Kidney tubule cell (primary cell): ENCODE measurements around the gene ATOX1.
"Not testable (repeated sequence)": the region's sequence is repeated elsewhere in the genome, so short reads cannot be mapped to it uniquely, and the experiment has no call there.

Experiments
- DNase-seq: peaks from one replicate; pipeline ENCODE4 v3.0.0-alpha.2; 2018; ENCODE audit warnings: low spot score

ATOX1 gene

DNA sequence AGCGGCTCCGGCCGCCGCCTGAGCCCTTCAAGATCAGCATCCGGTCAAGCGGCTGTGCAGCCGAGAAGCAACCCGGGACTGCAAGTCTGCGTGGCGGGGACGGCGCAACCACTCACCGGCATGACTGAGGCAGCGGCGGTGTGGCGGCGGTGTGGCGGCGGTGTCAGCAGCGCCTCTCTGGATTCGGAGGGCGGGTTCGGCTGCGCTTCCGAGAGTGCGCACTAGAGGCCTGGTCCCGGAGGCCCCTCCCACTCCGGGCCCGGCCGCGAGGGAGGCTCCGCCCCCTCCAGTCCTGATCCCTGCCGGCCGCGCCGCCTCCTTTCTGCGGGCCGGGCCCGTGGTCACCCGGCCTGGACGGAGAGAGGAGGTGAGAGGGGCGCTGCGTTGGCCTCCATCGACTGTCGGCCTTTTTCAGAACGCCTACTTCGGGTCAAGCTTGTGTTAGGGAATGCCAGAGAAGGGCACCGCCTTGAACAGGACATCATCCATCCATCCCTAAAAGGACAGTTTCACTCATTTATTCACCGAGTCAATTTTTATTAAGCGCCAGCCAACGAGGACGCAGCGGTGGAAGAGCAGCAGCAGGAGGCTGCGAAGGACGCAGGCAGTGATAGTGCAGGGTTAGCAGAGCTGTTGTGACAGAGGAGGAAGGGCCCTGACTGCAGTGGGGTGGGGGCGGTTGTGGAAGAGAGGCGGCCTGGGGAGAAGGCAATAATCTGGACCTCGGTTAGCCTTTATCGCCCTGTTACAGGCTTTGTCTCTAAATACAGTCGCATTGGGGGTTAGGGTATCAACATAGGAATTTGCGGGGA is at the start of gene ATOX1:
Gene ATOX1, minus strand, starts transcription at position 202 of the 812 bp plus-strand sequence. Its CDS starts 80 bp downstream, at position 122.
- DNase-seq = peak; percentile 92

GRCh38 chr5:151805414-151806223 is 47.2 kb upstream of the ATOX1 start:
- DNase-seq = no peak

DNA sequence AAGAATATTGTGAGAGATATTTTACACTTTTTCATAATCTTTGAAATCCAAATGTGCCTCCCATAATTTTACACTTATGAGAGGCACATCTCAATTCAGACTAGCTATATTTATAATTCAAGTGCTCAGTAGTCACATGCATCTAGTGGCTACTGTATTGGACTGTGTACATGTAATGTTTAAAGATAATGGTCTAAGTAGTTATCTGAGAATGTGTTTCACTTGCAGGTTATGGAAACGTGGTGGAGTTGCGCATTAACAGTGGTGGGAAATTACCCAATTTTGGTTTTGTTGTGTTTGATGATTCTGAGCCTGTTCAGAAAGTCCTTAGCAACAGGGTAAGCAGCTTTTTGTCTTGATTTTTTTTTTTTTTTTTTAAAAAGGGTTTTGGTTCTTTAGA is 42.1 kb upstream of the ATOX1 start:
- no peak for DNase-seq

DNA sequence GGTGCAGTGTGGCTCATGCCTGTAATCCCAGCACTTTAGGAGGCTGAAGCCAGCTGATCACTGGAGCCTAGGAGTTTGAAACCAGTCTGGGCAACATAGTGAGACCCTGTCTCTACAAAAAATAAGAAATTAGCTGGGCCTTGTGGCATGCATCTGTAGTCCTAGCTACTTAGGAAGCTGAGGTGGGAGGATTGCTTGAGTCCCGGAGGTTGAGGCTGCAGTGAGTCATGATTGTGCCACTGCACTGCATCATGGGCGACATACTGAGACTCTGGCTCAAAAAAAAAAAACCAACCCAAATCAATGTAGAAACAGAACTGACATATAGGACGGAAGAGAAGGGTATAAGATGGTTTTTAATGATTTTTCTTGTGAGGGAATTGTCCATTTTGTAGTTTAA is 41.0 kb upstream of the ATOX1 start:
- peak; percentile 42 for DNase-seq

DNA sequence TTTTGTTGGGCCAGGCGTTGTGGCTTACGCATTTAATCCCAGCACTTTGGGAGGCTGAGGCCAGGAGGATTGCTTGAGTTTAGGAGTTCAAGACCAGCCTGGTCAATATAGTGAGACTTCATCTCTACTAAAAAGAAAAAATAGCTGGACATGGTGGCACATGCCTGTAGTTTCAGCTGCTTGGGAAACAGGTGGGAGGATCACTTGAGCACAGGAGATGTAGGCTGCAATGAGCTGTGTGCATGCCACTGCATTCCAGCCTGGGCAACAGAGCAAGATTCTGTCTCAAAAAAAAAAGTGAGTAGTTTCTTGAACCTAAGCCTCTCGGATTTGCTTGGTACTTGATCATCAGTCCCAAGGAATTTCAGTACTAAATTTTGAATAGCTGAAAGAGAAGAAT is 40.2 kb upstream of the ATOX1 start:
- DNase-seq = no peak

DNA sequence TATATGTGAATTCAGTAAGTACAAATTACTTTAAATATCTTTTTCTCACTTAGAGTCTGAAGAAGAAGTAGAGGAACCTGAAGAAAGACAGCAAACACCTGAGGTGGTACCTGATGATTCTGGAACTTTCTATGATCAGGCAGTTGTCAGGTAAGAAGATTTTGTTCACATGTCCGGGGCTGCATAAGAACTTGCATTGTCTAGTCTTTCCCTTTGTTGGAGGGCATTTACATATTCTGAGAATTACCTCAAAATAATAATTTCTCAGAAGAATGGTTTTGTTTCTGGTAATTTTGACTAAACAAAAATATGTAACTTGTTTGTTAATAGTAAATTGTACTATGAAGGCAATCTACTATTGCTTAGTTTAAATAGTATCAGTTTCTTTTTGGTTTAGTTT is 37.0 kb upstream of the ATOX1 start:
- no peak for DNase-seq

GRCh38 chr5:151793358-151793757 is 34.9 kb upstream of the ATOX1 start:
- DNase-seq = no peak

GRCh38 chr5:151787817-151788216 is 29.4 kb upstream of the ATOX1 start:
- DNase-seq = no peak

- no peak for DNase-seq
These were observed 28.0 kb upstream of the ATOX1 start for GRCh38 chr5:151786468-151786867.

- no peak for DNase-seq
These were observed 25.7 kb upstream of the ATOX1 start for GRCh38 chr5:151784141-151784540.

DNA sequence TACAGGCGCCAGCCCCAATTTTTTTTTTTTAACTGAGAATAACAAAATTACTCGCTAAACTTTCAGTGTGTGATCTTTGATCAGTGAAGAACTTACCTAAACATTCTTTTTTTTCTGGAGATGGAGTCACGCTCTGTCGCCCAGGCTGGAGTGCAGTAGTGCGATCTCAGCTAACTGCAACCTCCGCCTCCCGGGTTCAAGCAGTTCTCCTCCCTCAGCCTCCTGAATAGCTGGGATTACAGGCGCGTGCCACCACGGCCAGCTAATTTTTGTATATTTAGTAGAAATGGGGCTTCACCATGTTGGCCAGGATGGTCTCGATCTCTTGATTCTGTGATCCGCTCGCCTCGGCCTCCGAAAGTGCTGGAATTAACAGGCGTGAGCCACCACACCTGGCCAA is 25.2 kb upstream of the ATOX1 start:
- not testable (repeated sequence) for DNase-seq

- DNase-seq = no peak
These were observed 22.8 kb upstream of the ATOX1 start for GRCh38 chr5:151781201-151781600.

DNA sequence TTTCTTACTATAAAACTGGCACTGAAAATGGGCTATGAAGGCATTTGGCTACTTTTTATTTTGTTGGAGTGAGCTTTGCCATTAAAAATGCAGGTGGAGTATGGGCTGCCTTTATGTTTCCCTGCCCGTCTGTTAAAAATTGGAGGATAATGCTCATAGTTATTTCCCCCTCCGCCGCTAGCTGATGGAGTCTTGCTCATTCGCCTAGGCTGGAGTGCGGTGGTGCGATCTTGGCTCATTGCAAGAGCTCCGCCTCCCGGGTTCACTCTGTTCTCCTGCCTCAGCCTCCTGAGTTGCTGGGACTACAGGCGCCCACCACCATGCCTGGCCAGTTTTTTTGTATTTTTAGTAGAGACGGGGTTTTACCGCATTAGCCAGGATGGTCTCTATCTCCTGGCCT is 21.9 kb upstream of the ATOX1 start:
- no peak for DNase-seq

GRCh38 chr5:151779531-151780125 is 21.2 kb upstream of the ATOX1 start:
- no peak for DNase-seq

- no peak for DNase-seq
These were observed 16.7 kb upstream of the ATOX1 start for GRCh38 chr5:151775025-151775606.

DNA sequence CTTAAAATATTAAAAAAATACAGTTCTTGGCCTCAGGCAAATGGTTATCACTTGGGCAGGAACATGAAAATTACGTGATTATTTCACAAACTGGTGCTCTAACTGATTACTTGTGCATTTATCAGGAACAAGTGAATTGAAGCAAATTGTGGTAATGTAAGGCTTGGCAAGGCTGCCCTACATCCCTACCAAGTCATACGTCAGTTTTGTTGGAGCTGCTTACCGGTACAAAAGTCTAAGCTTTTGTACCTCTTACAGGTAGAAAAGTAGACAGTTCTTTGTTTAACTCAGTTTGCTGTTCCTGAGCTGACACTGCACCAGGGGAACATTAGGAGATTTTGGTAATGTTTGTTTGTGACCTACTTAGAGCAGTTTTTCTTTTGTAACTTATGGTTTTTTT is 15.5 kb upstream of the ATOX1 start:
- DNase-seq = no peak

- DNase-seq = peak; percentile 72
These were observed 14.6 kb upstream of the ATOX1 start for GRCh38 chr5:151772846-151773561.

DNA sequence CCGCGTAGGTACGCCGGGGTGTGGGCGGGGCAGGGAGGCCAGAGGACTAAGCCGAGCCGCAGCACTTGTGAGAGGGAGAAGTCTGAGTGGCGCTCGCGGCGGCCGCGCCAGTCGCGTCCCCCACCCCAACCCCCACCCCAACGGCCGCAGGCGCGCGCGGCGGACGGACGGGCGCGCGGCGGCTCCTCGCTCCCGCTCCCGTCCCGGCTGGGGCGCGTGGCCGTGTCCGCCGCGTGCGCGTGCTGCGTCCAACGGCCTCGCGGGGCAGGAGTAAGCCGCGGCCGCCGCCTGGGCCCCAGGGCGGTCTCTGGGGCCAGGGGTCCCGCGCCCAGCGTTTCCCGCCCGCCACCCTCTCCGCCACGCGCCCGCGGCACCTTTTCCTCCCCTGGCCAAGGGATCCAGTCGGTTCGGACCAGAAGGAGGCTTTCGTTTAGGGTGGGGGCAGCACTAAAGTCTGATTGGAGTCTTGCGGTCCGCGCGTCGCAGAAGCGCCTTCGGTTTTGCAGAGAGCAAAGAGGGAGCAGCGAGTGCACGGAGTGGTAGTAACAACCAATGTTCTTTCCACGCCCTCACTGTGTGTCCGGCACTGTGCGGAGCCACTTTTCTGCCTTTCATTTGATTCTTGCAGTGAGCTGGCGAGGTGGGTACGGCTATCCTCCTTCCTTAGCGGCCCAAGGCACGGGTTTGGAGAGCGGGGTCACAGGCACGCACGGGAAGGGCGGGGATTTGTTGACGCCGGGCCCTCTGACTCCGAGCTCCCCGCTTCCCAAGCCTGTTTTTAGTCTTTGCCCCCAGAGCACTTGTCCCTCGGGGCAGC is 13.8 kb upstream of the ATOX1 start:
- peak; percentile 32 for DNase-seq

GRCh38 chr5:151771259-151772028 is 13.0 kb upstream of the ATOX1 start, which contains the start of gene G3BP1:
Gene G3BP1 (plus strand): TSS chr5:151771954. CDS start chr5:151786621, 14,667 bp downstream.
- peak; percentile 100 for DNase-seq
